Sigmoid colon (tissue), 4 donors: ENCODE data around the gene SPATA20.

ENCODE experiments used
- EP300 ChIP-seq, 4 donors: sonication (generic); formaldehyde crosslinking; IDR thresholded peaks; one replicate each; pipeline ENCODE4 v1.6.1; 2017; ENCODE audit warnings: antibody characterized with exemption in 4 of 4
- POLR2A ChIP-seq, 2 donors: fragments of 450-650 bp; IDR thresholded peaks; one replicate each; pipeline ENCODE4 v1.6.1; 2016; ENCODE audit warnings: antibody characterized with exemption in 2 of 2, mild to moderate bottlenecking in 2 of 2, moderate library complexity in 2 of 2
- TF ChIP-seq, protein P1 (sequence below), 4 experiments: fragments of 450-650 bp in 3 of 4; fragments of 200-600 bp in 1 of 4; IDR thresholded peaks; one replicate each; pipeline ENCODE4 v1.5.1; 2016 to 2019; ENCODE audit warnings: antibody characterized with exemption in 4 of 4, mild to moderate bottlenecking in 3 of 4, moderate library complexity in 2 of 4

DNA sequence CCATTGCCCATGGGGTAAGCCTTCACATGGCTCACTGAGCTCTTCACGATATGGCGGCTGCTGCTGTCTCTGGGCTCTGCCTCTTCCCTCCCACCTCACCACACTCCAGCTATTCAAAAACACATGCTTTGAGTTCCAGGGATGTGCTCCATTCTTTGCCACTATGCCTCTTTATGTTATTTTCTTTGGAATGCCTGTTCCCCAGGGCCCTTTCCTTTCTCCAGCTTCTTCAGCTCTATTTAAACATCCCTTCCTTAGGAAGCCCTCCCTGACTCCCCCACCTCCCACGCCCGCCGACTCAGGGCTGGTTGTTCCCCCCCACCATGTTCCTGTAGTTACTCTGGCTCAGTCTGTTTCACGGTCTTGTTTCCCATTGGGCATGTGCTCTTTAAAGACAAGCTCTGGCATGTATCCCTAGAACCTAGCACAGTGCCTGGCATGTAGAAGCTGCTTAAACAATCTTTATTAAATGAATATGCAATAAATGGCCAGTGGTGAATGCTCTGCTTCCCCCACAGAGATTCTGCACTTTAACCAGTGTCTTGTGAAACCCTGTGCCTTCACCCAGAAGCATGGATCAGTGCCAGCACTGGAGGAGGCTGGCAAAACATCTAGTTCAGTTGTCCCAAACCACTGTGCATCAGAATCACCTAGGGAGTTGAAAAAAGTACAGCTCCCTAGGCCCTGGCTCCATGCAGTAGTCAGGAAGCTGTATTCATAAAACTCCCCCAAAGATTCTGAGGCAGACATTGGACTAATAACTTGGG lies 31.9 kb upstream of the SPATA20 start:
- TF ChIP-seq POLR2A (IDR thresholded peaks at IDR 0.05) (no peak), EP300 (IDR thresholded peaks at IDR 0.05) (no peak)
- TF ChIP-seq, protein P1, sequence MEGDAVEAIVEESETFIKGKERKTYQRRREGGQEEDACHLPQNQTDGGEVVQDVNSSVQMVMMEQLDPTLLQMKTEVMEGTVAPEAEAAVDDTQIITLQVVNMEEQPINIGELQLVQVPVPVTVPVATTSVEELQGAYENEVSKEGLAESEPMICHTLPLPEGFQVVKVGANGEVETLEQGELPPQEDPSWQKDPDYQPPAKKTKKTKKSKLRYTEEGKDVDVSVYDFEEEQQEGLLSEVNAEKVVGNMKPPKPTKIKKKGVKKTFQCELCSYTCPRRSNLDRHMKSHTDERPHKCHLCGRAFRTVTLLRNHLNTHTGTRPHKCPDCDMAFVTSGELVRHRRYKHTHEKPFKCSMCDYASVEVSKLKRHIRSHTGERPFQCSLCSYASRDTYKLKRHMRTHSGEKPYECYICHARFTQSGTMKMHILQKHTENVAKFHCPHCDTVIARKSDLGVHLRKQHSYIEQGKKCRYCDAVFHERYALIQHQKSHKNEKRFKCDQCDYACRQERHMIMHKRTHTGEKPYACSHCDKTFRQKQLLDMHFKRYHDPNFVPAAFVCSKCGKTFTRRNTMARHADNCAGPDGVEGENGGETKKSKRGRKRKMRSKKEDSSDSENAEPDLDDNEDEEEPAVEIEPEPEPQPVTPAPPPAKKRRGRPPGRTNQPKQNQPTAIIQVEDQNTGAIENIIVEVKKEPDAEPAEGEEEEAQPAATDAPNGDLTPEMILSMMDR (IDR thresholded peaks at IDR 0.05), result no peak
